Measurements from ENCODE around the gene PCSK5.

Gene PCSK5

GRCh38 chr9:76395381-76395780 lies 504.9 kb downstream of the PCSK5 start:
- no peak for DNase-seq (ENCODE audit: low read depth)

DNA sequence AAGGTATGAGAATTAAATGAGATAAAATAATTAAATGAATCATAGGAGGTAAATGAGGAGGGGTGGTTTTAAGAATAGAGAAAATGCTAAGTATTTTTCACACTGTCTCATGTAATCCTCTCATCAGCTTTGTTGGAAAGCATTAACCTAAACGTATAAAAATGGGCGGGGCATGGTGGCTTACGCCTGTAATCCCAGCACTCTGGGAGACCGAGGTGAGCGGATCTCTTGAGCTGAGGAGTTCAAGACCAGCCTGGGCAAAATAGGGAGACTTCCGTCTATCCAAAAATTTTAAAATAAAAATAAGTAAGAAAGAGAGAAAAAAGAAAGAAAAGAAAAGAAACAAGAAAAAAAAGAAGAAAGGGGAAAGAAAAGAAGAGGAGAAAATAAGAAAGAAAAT lies 505.7 kb downstream of the PCSK5 start:
- no peak for DNase-seq (ENCODE audit: low read depth)

GRCh38 chr9:76396597-76396996 lies 506.1 kb downstream of the PCSK5 start:
- no peak for DNase-seq (ENCODE audit: low read depth)

- DNase-seq (ENCODE audit: low read depth), result no peak
These were observed 509.4 kb downstream of the PCSK5 start for GRCh38 chr9:76399856-76400255.

DNA sequence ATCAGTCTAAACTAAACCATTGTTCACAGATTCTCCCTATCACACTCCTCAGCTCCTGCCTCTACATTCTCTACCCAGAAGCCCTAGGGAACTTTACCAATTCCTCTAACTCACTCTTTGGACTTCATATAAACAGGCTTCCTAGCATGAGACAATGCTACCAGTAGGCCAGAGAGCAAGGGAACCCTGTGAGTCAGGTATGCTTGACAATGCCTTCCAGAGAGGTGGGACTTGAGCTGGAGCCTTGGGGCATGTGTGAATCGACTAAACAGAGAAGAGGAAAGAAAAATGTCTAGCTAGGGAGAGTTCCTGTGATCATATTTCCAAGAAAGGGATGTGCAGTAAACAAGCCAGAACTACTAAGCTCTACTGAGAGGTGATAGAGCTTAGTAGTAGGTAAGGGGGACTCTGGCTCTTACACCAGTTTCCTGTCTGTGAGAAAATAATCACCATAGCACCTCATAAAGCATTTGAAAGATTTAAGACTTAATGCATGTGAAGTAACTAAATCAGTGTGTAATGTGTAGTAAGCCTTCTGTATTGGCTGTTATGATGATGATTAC lies 510.1 kb downstream of the PCSK5 start:
- DNase-seq (ENCODE audit: low read depth), result no peak

- DNase-seq (ENCODE audit: low read depth), result no peak
These were observed 510.7 kb downstream of the PCSK5 start for GRCh38 chr9:76401176-76401575.

DNA sequence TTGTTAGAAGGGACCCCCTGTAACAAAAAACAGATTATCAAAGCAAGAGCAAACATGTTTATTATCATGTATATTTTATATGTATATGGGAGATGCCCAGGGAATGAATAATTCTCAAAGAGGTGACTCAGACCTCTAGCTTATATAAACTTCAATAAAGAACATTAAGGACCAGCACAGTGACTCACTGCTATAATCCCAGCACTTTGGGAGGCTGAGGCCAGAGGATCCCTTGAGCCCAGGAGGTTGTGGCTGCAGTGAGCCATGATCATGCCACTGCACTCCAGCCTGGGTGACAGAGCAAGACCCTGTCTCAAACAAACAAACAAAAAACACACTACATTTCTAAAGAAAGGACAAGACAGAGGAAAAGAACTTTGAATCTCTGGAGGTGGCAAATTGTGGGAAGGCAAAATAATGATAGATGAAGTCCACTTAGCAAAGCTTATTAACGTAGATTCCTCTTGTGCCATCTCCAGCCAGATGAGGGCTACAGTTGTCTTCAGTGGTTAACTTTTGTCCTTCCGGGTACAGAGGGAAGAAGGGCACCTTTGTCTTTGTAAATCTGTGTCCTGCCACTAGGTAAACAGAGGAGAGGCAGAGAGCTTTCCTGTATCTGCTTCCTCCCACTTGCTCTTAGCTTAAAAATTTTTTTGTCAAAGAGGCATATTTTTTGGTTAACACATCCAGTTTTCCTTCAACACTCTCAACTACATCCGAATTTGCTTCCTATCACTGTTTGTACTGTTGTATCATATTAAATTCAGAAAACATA lies 511.3 kb downstream of the PCSK5 start:
- DNase-seq (ENCODE audit: low read depth), result no peak

DNA sequence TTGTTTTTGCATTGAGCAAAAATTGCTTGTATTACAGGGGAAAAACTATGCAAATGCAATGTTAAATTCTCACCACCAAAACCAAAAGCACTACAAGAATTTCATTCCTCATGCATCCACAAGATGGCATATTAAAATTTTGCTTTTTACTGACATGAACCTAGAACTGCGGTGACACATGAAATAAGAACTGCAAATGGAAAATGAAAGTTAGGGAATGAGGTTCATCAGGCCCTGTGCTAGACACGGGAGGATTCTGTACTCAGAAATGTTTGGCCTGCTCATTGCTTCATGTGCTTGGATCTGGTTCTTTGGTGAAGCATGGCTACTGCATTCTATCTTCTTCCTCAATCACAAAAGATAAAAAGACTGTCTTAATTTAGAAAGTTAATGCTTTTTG lies 512.9 kb downstream of the PCSK5 start:
- no peak for DNase-seq (ENCODE audit: low read depth)

DNA sequence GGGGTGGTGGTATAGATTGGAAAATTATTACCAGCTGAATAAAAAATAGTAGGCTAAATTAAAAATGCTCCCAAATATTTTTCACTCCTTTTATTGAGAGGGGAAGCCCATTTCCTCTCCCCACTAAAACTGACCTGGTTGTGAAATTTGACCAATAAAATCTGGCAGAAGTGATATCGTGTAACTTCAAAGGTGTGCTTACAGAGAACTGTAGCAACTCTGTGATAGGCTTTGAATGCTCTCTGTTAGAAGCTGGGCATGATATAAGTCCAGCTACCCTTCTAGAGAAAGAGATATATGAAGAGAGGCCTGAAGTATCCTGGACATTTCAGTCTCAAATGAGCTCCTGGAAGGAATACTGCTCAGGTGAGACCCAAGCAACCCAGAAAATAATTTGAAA lies 513.9 kb downstream of the PCSK5 start:
- no peak for DNase-seq (ENCODE audit: low read depth)

GRCh38 chr9:76405340-76405739 lies 514.9 kb downstream of the PCSK5 start:
- DNase-seq (ENCODE audit: low read depth), result no peak

GRCh38 chr9:76405868-76406267 lies 515.4 kb downstream of the PCSK5 start:
- no peak for DNase-seq (ENCODE audit: low read depth)
